Activated CD8-positive, alpha-beta T cell treated with anti-CD3 and anti-CD28 coated beads, Interleukin-2, amount 10 ng/mL, durations not matched to agents 7 days and 5 days (primary cell): ENCODE measurements around the gene IMMT. TPM values are rescaled to one million over a fixed set of nuclear protein-coding genes. Genes with fewer than 3 reads are reported as not detected.

Source experiments
- ATAC-seq: fragments of 150-1000 bp; cut with Tn5 transposase; one replicate; pipeline ENCODE4 v1.10.0; 2021; ENCODE audit warnings: moderate library complexity
- CTCF ChIA-PET: fragments of 350-600 bp; sonication (Branson Sonifier 250); formaldehyde crosslinking; loops from one replicate; lab custom pipeline; 2021; ENCODE audit warnings: antibody characterized with exemption; lab: Charles Lee
- POLR2A ChIA-PET: fragments of 350-600 bp; sonication (Branson Sonifier 250); formaldehyde crosslinking; loops from one replicate; lab custom pipeline; 2021; ENCODE audit warnings: antibody characterized with exemption; lab: Charles Lee
- DNase-seq: peaks from one replicate; pipeline ENCODE4 v3.0.0-alpha.2; 2020
- H3K27ac Mint-ChIP-seq: one replicate; pipeline ENCODE4 v1.8.0; 2021; ENCODE audit warnings: mild to moderate bottlenecking, mixed read lengths
- H3K27me3 Mint-ChIP-seq: one replicate; pipeline ENCODE4 v1.8.0; 2021; ENCODE audit warnings: low read depth, mixed read lengths
- H3K36me3 Mint-ChIP-seq: one replicate; pipeline ENCODE4 v1.8.0; 2021; ENCODE audit warnings: low read depth, mixed read lengths
- H3K4me1 Mint-ChIP-seq: one replicate; pipeline ENCODE4 v1.8.0; 2021; ENCODE audit warnings: low read depth, mixed read lengths
- H3K4me3 Mint-ChIP-seq: one replicate; pipeline ENCODE4 v1.8.0; 2021; ENCODE audit warnings: mild to moderate bottlenecking, mixed read lengths
- H3K9me3 Mint-ChIP-seq: one replicate; pipeline ENCODE4 v1.8.0; 2022; ENCODE audit warnings: mixed read lengths; ENCODE audit not compliant: insufficient read depth
- total RNA-seq, 2 experiments: library from RNA; stranded (reverse); gene quantifications; one replicate each; pipeline ENCODE4 v1.2.3, GENCODE V29; 2021

The IMMT gene
- total RNA-seq, 2 experiments from 2014 or later = 126 to 132 TPM

DNA sequence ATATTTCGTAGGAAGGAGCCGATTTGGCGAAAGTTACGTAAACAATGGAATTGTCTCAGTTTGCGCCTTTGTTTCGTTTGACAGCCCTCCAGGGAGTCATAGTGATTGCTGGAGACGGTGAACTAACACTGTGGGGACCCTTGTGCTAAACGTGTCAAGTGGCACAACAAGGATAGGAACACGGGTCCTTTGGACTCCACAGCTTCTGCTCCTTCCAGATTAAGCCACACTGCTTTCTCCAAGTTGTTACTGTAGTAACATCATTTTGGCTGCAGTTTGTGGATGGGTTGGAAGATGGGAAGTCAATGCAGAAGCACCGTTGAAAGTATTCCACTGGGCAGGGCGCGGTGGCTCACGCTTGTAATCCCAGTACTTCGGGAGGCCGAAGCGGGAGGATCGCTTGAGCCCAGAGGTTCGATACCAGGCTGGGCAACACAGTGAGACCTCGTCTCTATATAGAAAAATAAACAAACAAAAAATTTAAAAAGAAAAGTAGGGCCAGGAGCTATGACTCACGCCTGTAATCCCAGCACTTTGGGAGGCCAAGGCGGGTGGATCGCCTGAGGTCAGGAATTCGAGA, 636 bp upstream of the IMMT start:
- Mint-ChIP-seq H3K4me1 (peaks cover 52% of the 10 kb centered on the region), H3K27ac (peak overlapping the region; percentile 86), H3K4me3 (peak overlapping the region; percentile 88), H3K27me3 (no peaks in the 10 kb centered on the region), H3K9me3 (no peaks in the 10 kb centered on the region), H3K36me3 (peaks cover 26% of the 10 kb centered on the region)
- DNase-seq (no peak), ATAC-seq (no peak)
- CTCF ChIA-PET = interaction anchor here (0.8 to 2.6 kb wide), 5 partner anchors 9 to 90 kb away, joined by 3 to 23 read pairs (median 3); partner anchors contain the start of genes POLR1A and PTCD3
- POLR2A ChIA-PET = interaction anchor here (0.7 to 2.7 kb wide), 10 partner anchors 10 to 426 kb away, joined by 3 to 29 read pairs (median 4); partner anchors contain the start of genes CHMP3, KDM3A, POLR1A and PTCD3

DNA sequence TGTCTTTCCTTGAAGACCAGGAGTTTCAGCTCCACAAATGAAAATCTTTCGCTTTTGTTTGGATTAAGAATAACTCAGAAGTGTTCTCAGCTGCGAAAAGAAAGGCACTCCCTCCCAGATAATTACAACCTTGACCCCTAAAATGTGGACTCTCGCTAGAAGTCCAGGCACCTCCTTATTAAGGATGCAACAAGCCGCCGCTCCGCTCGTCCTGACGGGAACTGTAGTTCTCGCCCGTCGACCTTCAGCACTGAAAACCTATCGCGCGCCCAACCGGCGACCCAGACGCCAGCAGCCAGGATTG, 559 bp downstream of the IMMT start:
- ATAC-seq = no peak
- Mint-ChIP-seq H3K27me3 (no peaks in the 10 kb centered on the region), H3K9me3 (no peaks in the 10 kb centered on the region), H3K4me3 (peak overlapping the region; percentile 88), H3K27ac (peak overlapping the region; percentile 86), H3K4me1 (peaks cover 56% of the 10 kb centered on the region), H3K36me3 (peaks cover 35% of the 10 kb centered on the region)
- no peak for DNase-seq
- ChIA-PET CTCF (interaction anchor here (1.2 to 2.6 kb wide), 5 partner anchors 9 to 114 kb away, joined by 3 to 23 read pairs (median 3); no protein-coding TSS in a partner anchor), POLR2A (interaction anchor here (0.6 to 2.7 kb wide), 6 partner anchors 8 to 246 kb away, joined by 3 to 29 read pairs (median 5); partner anchors contain the start of genes KDM3A, POLR1A and PTCD3)

DNA sequence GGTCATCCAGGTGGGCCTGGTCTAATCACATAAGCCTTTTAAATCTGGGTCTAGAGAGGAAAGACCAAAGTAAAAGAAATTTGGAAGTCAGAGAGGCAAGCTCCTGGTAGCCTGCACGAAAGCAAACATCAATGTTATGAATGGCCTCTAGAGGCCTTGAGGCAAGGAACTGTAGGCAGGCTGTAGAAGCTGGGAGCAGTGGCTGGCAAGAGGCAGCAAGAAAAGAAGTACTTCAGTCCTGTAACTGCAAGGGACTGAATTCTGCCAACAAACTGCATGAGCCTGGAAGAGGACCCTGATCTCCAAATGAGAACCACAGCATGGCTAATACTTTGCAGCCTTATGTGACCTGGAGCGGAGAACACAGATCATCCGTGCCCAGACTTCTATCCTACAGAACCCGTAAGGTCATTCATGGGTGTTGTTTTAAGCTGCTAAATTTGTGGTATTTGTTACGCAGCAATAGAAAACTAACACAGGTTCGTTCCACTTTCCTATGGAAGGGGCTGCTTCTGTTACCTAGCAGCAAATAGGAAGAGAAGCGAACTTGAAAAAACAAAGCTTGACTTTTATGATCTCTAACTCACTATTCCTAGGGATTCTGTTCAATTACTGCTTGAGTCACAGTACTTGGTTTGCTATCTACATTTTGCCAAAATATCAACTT, 1.2 kb downstream of the IMMT start:
- Mint-ChIP-seq H3K36me3 (peaks cover 38% of the 10 kb centered on the region), H3K27me3 (no peaks in the 10 kb centered on the region), H3K4me3 (peak overlapping the region; percentile 88), H3K4me1 (peaks cover 57% of the 10 kb centered on the region), H3K27ac (peak overlapping the region; percentile 86), H3K9me3 (no peaks in the 10 kb centered on the region)
- ChIA-PET CTCF (interaction anchor here (1.1 to 2.6 kb wide), 6 partner anchors 8 to 114 kb away, joined by 3 to 23 read pairs (median 5); no protein-coding TSS in a partner anchor), POLR2A (interaction anchor here (1.4 to 2.7 kb wide), 3 partner anchors 8 to 27 kb away, joined by 3 to 29 read pairs (median 7); no protein-coding TSS in a partner anchor)
- ATAC-seq (no peak), DNase-seq (no peak)

DNA sequence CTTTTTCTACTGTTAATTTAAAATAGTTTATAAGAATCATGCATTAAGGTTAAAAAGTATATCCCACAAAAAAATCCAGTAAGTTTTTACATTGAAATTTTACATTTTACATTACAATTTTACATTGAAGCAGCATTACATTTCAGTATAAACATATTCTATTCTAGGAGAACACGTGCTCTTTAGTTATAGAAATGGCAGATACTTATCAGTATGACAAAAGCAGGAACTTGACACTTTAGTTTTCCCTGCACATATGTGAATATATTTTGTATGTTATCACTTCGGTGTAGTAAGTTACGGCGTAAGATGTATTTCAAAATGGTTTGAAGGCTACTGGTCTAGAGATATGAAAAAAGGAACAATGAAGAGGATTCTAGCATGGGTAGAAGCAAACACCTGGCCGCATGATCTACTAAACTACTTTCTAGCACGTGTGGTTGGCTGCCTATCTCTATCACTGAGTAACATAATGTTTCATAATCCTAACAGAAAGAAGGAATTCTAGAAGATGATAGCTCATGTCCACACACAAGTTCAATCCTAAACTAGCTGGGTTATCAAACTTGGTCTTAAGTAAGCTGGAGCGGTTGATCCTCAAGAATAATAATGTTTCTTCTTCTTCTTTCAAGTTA, 5.4 kb downstream of the IMMT start:
- H3K4me3 Mint-ChIP-seq = no peak overlapping the region
- H3K36me3 Mint-ChIP-seq = peaks cover 62% of the 10 kb centered on the region
- DNase-seq (no peak), ATAC-seq (no peak)
- H3K27ac Mint-ChIP-seq = no peak overlapping the region
- peaks cover 79% of the 10 kb centered on the region for H3K4me1 Mint-ChIP-seq
- no peaks in the 10 kb centered on the region for H3K9me3 Mint-ChIP-seq
- POLR2A ChIA-PET = no interaction called here
- no peaks in the 10 kb centered on the region for H3K27me3 Mint-ChIP-seq
- CTCF ChIA-PET = interaction anchor here (0.9 to 1.3 kb wide), 2 partner anchors 31 to 252 kb away, joined by 3 to 4 read pairs; no protein-coding TSS in a partner anchor

DNA sequence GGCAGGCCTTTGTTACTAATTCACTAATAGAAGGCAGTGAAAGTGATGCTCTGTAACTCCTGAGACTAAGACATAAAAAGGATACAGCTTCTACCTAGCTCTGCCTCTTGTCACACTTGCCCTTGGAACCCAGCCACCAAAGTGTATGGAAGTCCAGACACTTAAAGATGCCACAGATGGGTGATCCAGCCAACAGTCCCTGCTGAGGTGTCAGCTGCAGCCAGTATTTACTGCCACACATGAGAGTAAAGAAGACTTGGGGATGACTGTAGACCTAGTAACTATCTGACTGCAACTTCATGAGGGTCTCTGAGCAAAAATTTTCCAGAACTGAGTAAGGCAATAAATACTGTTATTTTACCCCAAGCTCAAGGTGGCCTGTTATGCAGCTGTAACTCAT, 8.8 kb downstream of the IMMT start:
- ATAC-seq (no peak), DNase-seq (no peak)
- no peaks in the 10 kb centered on the region for H3K27me3 Mint-ChIP-seq
- peaks cover 76% of the 10 kb centered on the region for H3K4me1 Mint-ChIP-seq
- H3K4me3 Mint-ChIP-seq = peak overlapping the region; percentile 58
- H3K9me3 Mint-ChIP-seq = no peaks in the 10 kb centered on the region
- H3K27ac Mint-ChIP-seq = peak overlapping the region; percentile 94
- H3K36me3 Mint-ChIP-seq = peaks cover 48% of the 10 kb centered on the region
- CTCF ChIA-PET = interaction anchor here (1.0 to 3.4 kb wide), 4 partner anchors 8 to 297 kb away, joined by 3 to 23 read pairs (median 7); partner anchors contain the start of gene IMMT
- POLR2A ChIA-PET = interaction anchor here (3.7 kb wide), 1 partner anchor 9 kb away, joined by 29 read pairs; the partner anchor contains the start of gene IMMT

GRCh38 chr2:86185517-86186212, 9.6 kb downstream of the IMMT start:
- Mint-ChIP-seq H3K4me3 (peak overlapping the region; percentile 58), H3K27ac (peak overlapping the region; percentile 94), H3K9me3 (no peaks in the 10 kb centered on the region), H3K27me3 (no peaks in the 10 kb centered on the region), H3K36me3 (peaks cover 42% of the 10 kb centered on the region), H3K4me1 (peaks cover 73% of the 10 kb centered on the region)
- ChIA-PET POLR2A (interaction anchor here (0.7 to 3.7 kb wide), 2 partner anchors 10 to 150 kb away, joined by 3 to 29 read pairs; partner anchors contain the start of gene IMMT), CTCF (interaction anchor here (0.8 to 3.4 kb wide), 6 partner anchors 9 to 608 kb away, joined by 3 to 23 read pairs (median 3); partner anchors contain the start of gene IMMT)
- DNase-seq (no peak), ATAC-seq (peak; percentile 69)

DNA sequence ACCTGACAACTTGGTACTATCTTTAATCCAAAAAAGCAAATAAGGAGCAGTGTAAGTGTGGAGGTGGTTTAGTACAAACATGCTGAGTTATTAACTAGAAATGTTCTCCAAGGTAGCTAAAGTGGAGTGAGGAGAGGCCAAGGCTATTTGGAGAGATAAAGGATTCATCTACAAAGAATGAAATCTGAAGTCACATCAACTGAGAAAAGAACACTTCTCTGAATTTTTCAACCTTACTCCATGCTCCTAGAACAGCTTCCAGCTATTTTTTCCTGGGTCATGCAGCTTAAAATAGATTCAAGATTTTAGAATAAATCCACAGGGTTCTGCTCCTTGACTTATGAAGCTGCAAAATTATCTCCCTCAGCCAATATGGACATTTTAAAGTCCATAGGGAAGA, 18.7 kb downstream of the IMMT start:
- Mint-ChIP-seq H3K36me3 (peaks cover 54% of the 10 kb centered on the region), H3K4me1 (peaks cover 10% of the 10 kb centered on the region), H3K27ac (no peak overlapping the region), H3K9me3 (no peaks in the 10 kb centered on the region), H3K4me3 (no peak overlapping the region), H3K27me3 (no peaks in the 10 kb centered on the region)
- ATAC-seq (no peak), DNase-seq (no peak)
- ChIA-PET CTCF (interaction anchor here (1.7 to 1.8 kb wide), 2 partner anchors 18 to 44 kb away, joined by 6 read pairs; partner anchors contain the start of gene IMMT), POLR2A (interaction anchor here (0.6 to 0.7 kb wide), 4 partner anchors 26 to 359 kb away, joined by 3 to 4 read pairs (median 3); no protein-coding TSS in a partner anchor)

DNA sequence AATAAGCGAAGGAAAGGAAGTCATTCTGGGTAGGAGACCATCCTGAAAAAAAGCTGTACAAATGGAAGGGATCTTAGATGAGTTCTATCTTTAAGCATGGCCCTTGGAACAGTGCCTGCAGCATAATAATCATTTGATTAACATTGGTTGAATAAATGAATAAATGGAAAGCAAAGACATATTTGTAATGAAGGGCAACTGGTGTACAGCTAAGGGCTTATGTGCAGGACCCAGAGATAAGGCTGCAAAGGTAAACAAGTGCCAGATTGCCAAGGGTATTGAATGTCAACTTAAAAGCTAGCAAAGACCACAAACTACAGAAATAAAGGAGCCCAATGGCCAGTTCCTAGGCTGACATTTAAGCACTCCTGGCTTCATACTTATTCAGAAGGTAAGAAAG, 19.4 kb downstream of the IMMT start:
- peaks cover 10% of the 10 kb centered on the region for H3K4me1 Mint-ChIP-seq
- H3K27ac Mint-ChIP-seq = peak overlapping the region; percentile 0
- ATAC-seq = no peak
- peaks cover 58% of the 10 kb centered on the region for H3K36me3 Mint-ChIP-seq
- H3K4me3 Mint-ChIP-seq = no peak overlapping the region
- POLR2A ChIA-PET = interaction anchor here (0.6 to 0.7 kb wide), 2 partner anchors 31 to 321 kb away, joined by 3 read pairs; no protein-coding TSS in a partner anchor
- no peaks in the 10 kb centered on the region for H3K27me3 Mint-ChIP-seq
- CTCF ChIA-PET = interaction anchor here (1.7 to 1.8 kb wide), 2 partner anchors 19 to 45 kb away, joined by 6 read pairs; partner anchors contain the start of gene IMMT
- H3K9me3 Mint-ChIP-seq = no peaks in the 10 kb centered on the region
- no peak for DNase-seq

- ATAC-seq (no peak), DNase-seq (no peak)
- ChIA-PET CTCF (no interaction called here), POLR2A (no interaction called here)
- Mint-ChIP-seq H3K36me3 (peaks cover 62% of the 10 kb centered on the region), H3K4me3 (no peak overlapping the region), H3K27me3 (no peaks in the 10 kb centered on the region), H3K4me1 (peaks cover 10% of the 10 kb centered on the region), H3K27ac (no peak overlapping the region), H3K9me3 (no peaks in the 10 kb centered on the region)
Observed at GRCh38 chr2:86174445-86174844, 20.8 kb downstream of the IMMT start.

DNA sequence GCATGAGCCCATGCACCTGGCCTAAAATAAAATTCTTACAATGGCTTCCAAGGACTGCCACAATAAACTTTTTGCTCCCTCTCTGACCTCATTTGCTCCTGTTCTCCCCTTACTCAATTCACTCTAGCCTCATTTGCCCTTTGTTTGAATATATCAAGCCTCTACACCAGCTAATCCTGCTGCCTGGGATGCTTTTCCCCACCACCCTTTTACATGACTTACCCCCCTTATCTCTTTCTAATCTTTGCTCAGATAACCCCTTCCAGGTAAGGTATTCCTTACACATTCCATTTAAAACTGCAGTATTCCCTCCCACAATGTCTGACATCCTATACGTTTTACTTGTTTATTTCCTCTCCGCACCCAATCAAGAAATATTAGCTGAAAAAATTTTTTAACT, 22.7 kb downstream of the IMMT start:
- Mint-ChIP-seq H3K27ac (peak overlapping the region; percentile 8), H3K4me1 (peaks cover 10% of the 10 kb centered on the region)
- CTCF ChIA-PET = no interaction called here

DNA sequence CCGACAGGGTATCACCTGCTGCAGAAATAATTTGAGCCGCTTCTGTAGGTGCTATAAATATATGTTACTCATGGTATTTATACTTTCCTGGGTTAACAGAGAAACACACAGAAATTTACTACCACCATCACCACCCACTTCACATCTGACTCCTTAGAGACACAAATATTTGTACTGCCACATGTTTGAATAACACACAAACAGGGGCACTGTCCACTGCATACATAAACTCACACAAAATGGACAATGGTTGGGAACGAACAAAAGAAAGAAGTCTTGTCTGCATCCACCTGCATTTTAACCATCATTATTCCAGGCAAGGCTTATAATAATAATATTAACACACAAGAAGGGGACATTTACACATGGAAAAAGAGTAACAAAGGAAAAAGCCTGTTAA, 24.0 kb downstream of the IMMT start:
- Mint-ChIP-seq H3K36me3 (peaks cover 59% of the 10 kb centered on the region), H3K27me3 (no peaks in the 10 kb centered on the region), H3K27ac (no peak overlapping the region), H3K4me1 (peaks cover 10% of the 10 kb centered on the region), H3K4me3 (no peak overlapping the region), H3K9me3 (no peaks in the 10 kb centered on the region)
- POLR2A ChIA-PET = no interaction called here
- DNase-seq = no peak
- ATAC-seq = no peak
- CTCF ChIA-PET = no interaction called here

More for the DNA sequence above, 22.7 kb downstream of the IMMT start:
- no peaks in the 10 kb centered on the region for H3K9me3 Mint-ChIP-seq
- POLR2A ChIA-PET = no interaction called here
- peaks cover 60% of the 10 kb centered on the region for H3K36me3 Mint-ChIP-seq
- no peak for DNase-seq
- H3K27me3 Mint-ChIP-seq = no peaks in the 10 kb centered on the region
- ATAC-seq = no peak
- H3K4me3 Mint-ChIP-seq = no peak overlapping the region
